Endometrial microvascular endothelial cells (primary cell): Measurements from ENCODE around the gene PRKCE. TPM values are rescaled to one million over a fixed set of nuclear protein-coding genes. Genes with fewer than 3 reads are reported as not detected.

Experiments used
- in situ Hi-C: cut with HindIII; loops from 2 replicates; pipeline ENCODE4 v1.10.0; 2017; ENCODE audit warnings: low sequenced_read_pairs, low pct_unique_long_range_greater_than_20kb; ENCODE audit errors: inconsistent ontology term
- total RNA-seq: library from RNA; depleted of rRNA; stranded (reverse); fragments of >200 nt; gene quantifications from one replicate; pipeline ENCODE4 v1.2.3, GENCODE V29; 2015; ENCODE audit errors: inconsistent ontology term

The PRKCE gene
- total RNA-seq, 1 donor from 2014 or later: 155 TPM

- in situ Hi-C loops: no loop called here
Observed at GRCh38 chr2:46135228-46135855, 483.9 kb downstream of the PRKCE start.

GRCh38 chr2:46135958-46136357 is 484.5 kb downstream of the PRKCE start:
- in situ Hi-C loops: no loop called here

- in situ Hi-C loops: no loop called here
Observed at GRCh38 chr2:46136481-46136880, 485.0 kb downstream of the PRKCE start.

- in situ Hi-C loops: no loop called here
Observed at GRCh38 chr2:46136953-46137352, 485.5 kb downstream of the PRKCE start.

- in situ Hi-C loops: no loop called here
Observed at GRCh38 chr2:46142546-46143428, 491.3 kb downstream of the PRKCE start.

GRCh38 chr2:46143429-46144132 is 492.1 kb downstream of the PRKCE start:
- in situ Hi-C loops: no loop called here

GRCh38 chr2:46144133-46144800 is 492.8 kb downstream of the PRKCE start:
- in situ Hi-C loops: no loop called here

GRCh38 chr2:46145017-46145416 is 493.5 kb downstream of the PRKCE start:
- in situ Hi-C loops: no loop called here

- in situ Hi-C loops: no loop called here
Observed at GRCh38 chr2:46145840-46146239, 494.4 kb downstream of the PRKCE start.

GRCh38 chr2:46146866-46147502 is 495.5 kb downstream of the PRKCE start:
- in situ Hi-C loops: no loop called here

GRCh38 chr2:46147626-46148368 is 496.3 kb downstream of the PRKCE start:
- in situ Hi-C loops: no loop called here

GRCh38 chr2:46148369-46148736 is 496.9 kb downstream of the PRKCE start:
- in situ Hi-C loops: no loop called here

- in situ Hi-C loops: no loop called here
Observed at GRCh38 chr2:46150445-46150955, 499.0 kb downstream of the PRKCE start.

- in situ Hi-C loops: no loop called here
Observed at GRCh38 chr2:46151577-46151976, 500.1 kb downstream of the PRKCE start.

GRCh38 chr2:46153996-46154753 is 502.7 kb downstream of the PRKCE start:
- in situ Hi-C loops: no loop called here

GRCh38 chr2:46157072-46157965 is 505.8 kb downstream of the PRKCE start:
- in situ Hi-C loops: no loop called here
